WTC11 (cell line): ENCODE results near the gene OPN1SW. TPM values are rescaled to one million over a fixed set of nuclear protein-coding genes. Genes with fewer than 3 reads are reported as not detected.
A peak's percentile ranks its signal among the peaks of the same experiment; 100 is the strongest.

Experiments used
- ATAC-seq: fragments of 200-7000 bp; cut with Tn5 transposase; 2 replicates; pipeline ENCODE4 v1.10.0; 2021; ENCODE audit warnings: mild to moderate bottlenecking, moderate library complexity
- CTCF ChIA-PET: fragments of 300-600 bp; sonication (Branson Sonifier 250); formaldehyde crosslinking; loops from one replicate; lab custom pipeline; 2021; ENCODE audit warnings: antibody characterized with exemption; lab: Charles Lee
- POLR2A ChIA-PET: fragments of 350-600 bp; sonication (Branson Sonifier 250); formaldehyde crosslinking; loops from one replicate; lab custom pipeline; 2021; ENCODE audit warnings: antibody characterized with exemption; lab: Charles Lee
- DNase-seq: peaks from one replicate; pipeline ENCODE4 v3.0.0; 2021; ENCODE audit warnings: low spot score
- H3K27ac Mint-ChIP-seq: 2 replicates; pipeline ENCODE4 v1.8.0; 2021; ENCODE audit warnings: mixed read lengths
- H3K27me3 Mint-ChIP-seq: 2 replicates; pipeline ENCODE4 v1.8.0; 2021; ENCODE audit warnings: low read depth, mild to moderate bottlenecking, moderate library complexity, mixed read lengths
- H3K36me3 Mint-ChIP-seq: 2 replicates; pipeline ENCODE4 v1.8.0; 2021; ENCODE audit warnings: mixed read lengths
- H3K4me1 Mint-ChIP-seq: 2 replicates; pipeline ENCODE4 v1.8.0; 2022; ENCODE audit warnings: mixed read lengths
- H3K4me3 Mint-ChIP-seq: 2 replicates; pipeline ENCODE4 v1.8.0; 2021; ENCODE audit warnings: mild to moderate bottlenecking, moderate library complexity, mixed read lengths
- H3K9me3 Mint-ChIP-seq: 2 replicates; pipeline ENCODE4 v1.8.0; 2021; ENCODE audit warnings: mixed read lengths
- CREB1 ChIP-seq: sonication (generic); formaldehyde crosslinking; IDR thresholded peaks from 2 replicates; pipeline ENCODE4 v1.8.0; 2023; ENCODE audit warnings: mild to moderate bottlenecking, missing genetic modification reagents
- CREM ChIP-seq: sonication (generic); formaldehyde crosslinking; IDR thresholded peaks from 2 replicates; pipeline ENCODE4 v1.8.1; 2022; ENCODE audit warnings: mild to moderate bottlenecking, missing genetic modification reagents, moderate library complexity
- E2F5 ChIP-seq: sonication (generic); formaldehyde crosslinking; IDR thresholded peaks from 2 replicates; pipeline ENCODE4 v1.8.1; 2022; ENCODE audit warnings: mild to moderate bottlenecking, moderate library complexity, missing genetic modification reagents
- ETV6 ChIP-seq: sonication (generic); formaldehyde crosslinking; IDR thresholded peaks from 2 replicates; pipeline ENCODE4 v1.8.1; 2022; ENCODE audit warnings: mild to moderate bottlenecking, missing genetic modification reagents
- FOXP1 ChIP-seq: sonication (generic); formaldehyde crosslinking; IDR thresholded peaks from 2 replicates; pipeline ENCODE4 v1.8.0; 2022; ENCODE audit warnings: missing genetic modification reagents, mild to moderate bottlenecking, moderate library complexity, borderline replicate concordance
- FOXP4 ChIP-seq: sonication (generic); formaldehyde crosslinking; IDR thresholded peaks from 2 replicates; pipeline ENCODE4 v1.8.0; 2022; ENCODE audit warnings: mild to moderate bottlenecking, missing genetic modification reagents
- GABPB1 ChIP-seq: sonication (generic); formaldehyde crosslinking; IDR thresholded peaks from 2 replicates; pipeline ENCODE4 v1.8.1; 2023; ENCODE audit warnings: mild to moderate bottlenecking, missing genetic modification reagents
- KAT7 ChIP-seq: sonication (generic); formaldehyde crosslinking; IDR thresholded peaks from 2 replicates; pipeline ENCODE4 v1.8.1; 2023; ENCODE audit warnings: missing genetic modification reagents, mild to moderate bottlenecking, borderline replicate concordance
- MAX ChIP-seq: sonication (generic); formaldehyde crosslinking; IDR thresholded peaks from 2 replicates; pipeline ENCODE4 v1.8.0; 2022; ENCODE audit warnings: mild to moderate bottlenecking, missing genetic modification reagents
- MXD4 ChIP-seq: fragments of 250-450 bp; sonication (Bioruptor Pico); IDR thresholded peaks from 2 replicates; pipeline ENCODE4 v1.8.0; 2021; ENCODE audit warnings: mild to moderate bottlenecking, moderate library complexity, borderline replicate concordance
- MYBL2 ChIP-seq: sonication (generic); formaldehyde crosslinking; IDR thresholded peaks from 2 replicates; pipeline ENCODE4 v1.8.1; 2023; ENCODE audit warnings: mild to moderate bottlenecking, moderate library complexity, missing genetic modification reagents
- RORB ChIP-seq: fragments of 250-450 bp; sonication (Bioruptor Pico); IDR thresholded peaks from 2 replicates; pipeline ENCODE4 v1.9.0; 2021; ENCODE audit warnings: mild to moderate bottlenecking
- SP1 ChIP-seq: sonication (generic); formaldehyde crosslinking; conservative IDR thresholded peaks from 2 replicates; pipeline ENCODE4 v1.8.1; 2022; ENCODE audit warnings: missing genetic modification reagents
- TEAD1 ChIP-seq: sonication (generic); formaldehyde crosslinking; IDR thresholded peaks from 2 replicates; pipeline ENCODE4 v1.8.0; 2022; ENCODE audit warnings: mild to moderate bottlenecking, missing genetic modification reagents
- USF1 ChIP-seq: sonication (generic); formaldehyde crosslinking; IDR thresholded peaks from 2 replicates; pipeline ENCODE4 v1.8.0; 2022; ENCODE audit warnings: mild to moderate bottlenecking, missing genetic modification reagents
- USF2 ChIP-seq: sonication (generic); formaldehyde crosslinking; IDR thresholded peaks from 2 replicates; pipeline ENCODE4 v1.8.1; 2023; ENCODE audit warnings: mild to moderate bottlenecking, missing genetic modification reagents, moderate library complexity
- ZNF121 ChIP-seq: sonication (generic); formaldehyde crosslinking; IDR thresholded peaks from 2 replicates; pipeline ENCODE4 v1.8.0; 2023; ENCODE audit warnings: missing genetic modification reagents
- ZNF232 ChIP-seq: sonication (generic); formaldehyde crosslinking; IDR thresholded peaks from 2 replicates; pipeline ENCODE4 v1.8.0; 2022; ENCODE audit warnings: mild to moderate bottlenecking, missing genetic modification reagents
- ZNF263 ChIP-seq: sonication (generic); formaldehyde crosslinking; IDR thresholded peaks from 2 replicates; pipeline ENCODE4 v1.8.1; 2022; ENCODE audit warnings: low read depth, mild to moderate bottlenecking, moderate library complexity, missing genetic modification reagents
- ZNF281 ChIP-seq: sonication (generic); formaldehyde crosslinking; IDR thresholded peaks from 2 replicates; pipeline ENCODE4 v1.8.0; 2023; ENCODE audit warnings: mild to moderate bottlenecking, missing genetic modification reagents
- ZNF423 ChIP-seq: fragments of 250-450 bp; sonication (Bioruptor Pico); IDR thresholded peaks from 2 replicates; pipeline ENCODE4 v2.1.2; 2022; ENCODE audit warnings: mild to moderate bottlenecking, moderate library complexity
- ZSCAN18 ChIP-seq: fragments of 250-450 bp; sonication (Bioruptor Pico); IDR thresholded peaks from 2 replicates; pipeline ENCODE4 v2.1.2; 2022; ENCODE audit warnings: mild to moderate bottlenecking, moderate library complexity
- total RNA-seq: library from RNA; stranded (reverse); gene quantifications from 3 replicates; pipeline ENCODE4 v1.2.3, GENCODE V29; 2021
- TF ChIP-seq, protein P1 (sequence below): sonication (generic); formaldehyde crosslinking; IDR thresholded peaks from 2 replicates; pipeline ENCODE4 v1.8.0; 2023; ENCODE audit warnings: missing genetic modification reagents
- TF ChIP-seq, protein P2 (sequence below): sonication (generic); formaldehyde crosslinking; conservative IDR thresholded peaks from 2 replicates; pipeline ENCODE4 v1.8.1; 2022; ENCODE audit warnings: mild to moderate bottlenecking, missing genetic modification reagents
- TF ChIP-seq, protein P3 (sequence below): sonication (generic); formaldehyde crosslinking; IDR thresholded peaks from 2 replicates; pipeline ENCODE4 v1.8.1; 2023; ENCODE audit warnings: mild to moderate bottlenecking, missing genetic modification reagents

The OPN1SW gene
- total RNA-seq, 1 experiment from 2014 or later = not detected

- CTCF ChIA-PET = interaction anchor here (0.5 to 2.5 kb wide), 9 partner anchors 13 to 358 kb away, joined by 3 to 10 read pairs (median 4); no protein-coding TSS in a partner anchor
- POLR2A ChIA-PET = interaction anchor here (0.6 to 1.8 kb wide), 2 partner anchors 90 to 93 kb away, joined by 6 read pairs; no protein-coding TSS in a partner anchor
- 0 out of 2 replicates have a peak, but pooled peaks have one; percentile 13 for TF ChIP-seq ZNF281 (CRISPR knock-in tag)
- peak; percentile 92 for TF ChIP-seq SP1 (CRISPR knock-in tag)
- TF ChIP-seq, protein P1, sequence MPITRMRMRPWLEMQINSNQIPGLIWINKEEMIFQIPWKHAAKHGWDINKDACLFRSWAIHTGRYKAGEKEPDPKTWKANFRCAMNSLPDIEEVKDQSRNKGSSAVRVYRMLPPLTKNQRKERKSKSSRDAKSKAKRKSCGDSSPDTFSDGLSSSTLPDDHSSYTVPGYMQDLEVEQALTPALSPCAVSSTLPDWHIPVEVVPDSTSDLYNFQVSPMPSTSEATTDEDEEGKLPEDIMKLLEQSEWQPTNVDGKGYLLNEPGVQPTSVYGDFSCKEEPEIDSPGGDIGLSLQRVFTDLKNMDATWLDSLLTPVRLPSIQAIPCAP (CRISPR knock-in tag) = no peak
- TF ChIP-seq, protein P2, sequence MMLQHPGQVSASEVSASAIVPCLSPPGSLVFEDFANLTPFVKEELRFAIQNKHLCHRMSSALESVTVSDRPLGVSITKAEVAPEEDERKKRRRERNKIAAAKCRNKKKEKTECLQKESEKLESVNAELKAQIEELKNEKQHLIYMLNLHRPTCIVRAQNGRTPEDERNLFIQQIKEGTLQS = no peak
- peak; percentile 70; the same call in 1 of the 2 replicates for TF ChIP-seq ETV6 (CRISPR knock-in tag)
- TF ChIP-seq MYBL2 = peak; percentile 88
- TF ChIP-seq CREB1 (CRISPR knock-in tag) = 0 out of 2 replicates have a peak, but pooled peaks have one; percentile 31
- peak; percentile 81 for TF ChIP-seq GABPB1 (CRISPR knock-in tag)
- TF ChIP-seq KAT7 (CRISPR knock-in tag) = no peak
- TF ChIP-seq MXD4 (CRISPR knock-in tag) = no peak
- TF ChIP-seq MAX = peak; percentile 86
- TF ChIP-seq, protein P3, sequence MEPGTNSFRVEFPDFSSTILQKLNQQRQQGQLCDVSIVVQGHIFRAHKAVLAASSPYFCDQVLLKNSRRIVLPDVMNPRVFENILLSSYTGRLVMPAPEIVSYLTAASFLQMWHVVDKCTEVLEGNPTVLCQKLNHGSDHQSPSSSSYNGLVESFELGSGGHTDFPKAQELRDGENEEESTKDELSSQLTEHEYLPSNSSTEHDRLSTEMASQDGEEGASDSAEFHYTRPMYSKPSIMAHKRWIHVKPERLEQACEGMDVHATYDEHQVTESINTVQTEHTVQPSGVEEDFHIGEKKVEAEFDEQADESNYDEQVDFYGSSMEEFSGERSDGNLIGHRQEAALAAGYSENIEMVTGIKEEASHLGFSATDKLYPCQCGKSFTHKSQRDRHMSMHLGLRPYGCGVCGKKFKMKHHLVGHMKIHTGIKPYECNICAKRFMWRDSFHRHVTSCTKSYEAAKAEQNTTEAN (CRISPR knock-in tag) = peak; percentile 73; the same call in 1 of the 2 replicates
- TF ChIP-seq ZSCAN18 (CRISPR knock-in tag) = no peak
- no peak for TF ChIP-seq ZNF263
- peak; percentile 50 for TF ChIP-seq USF1
- TF ChIP-seq FOXP4 (CRISPR knock-in tag) = peak; percentile 75
- peak; percentile 43; the same call in 1 of the 2 replicates for TF ChIP-seq ZNF232
- TF ChIP-seq RORB (CRISPR knock-in tag) = no peak
- TF ChIP-seq TEAD1 (CRISPR knock-in tag) = peak; percentile 24; the same call in 1 of the 2 replicates
- peak; percentile 88 for TF ChIP-seq E2F5 (CRISPR knock-in tag)
- TF ChIP-seq ZNF423 = no peak
- no peak for TF ChIP-seq ZNF121 (CRISPR knock-in tag)
- TF ChIP-seq CREM (CRISPR knock-in tag) = peak; percentile 87
- TF ChIP-seq FOXP1 (CRISPR knock-in tag) = peak; percentile 86
- no peak for TF ChIP-seq USF2 (CRISPR knock-in tag)
Measured at GRCh38 chr7:128739048-128739962, 36.3 kb downstream of the OPN1SW start, which contains the start of gene CALU. Gene CALU, plus strand, starts transcription at chr7:128739359. Its CDS starts 9,225 bp downstream, at chr7:128748584.

More at GRCh38 chr7:128739048-128739962, 36.3 kb downstream of the OPN1SW start, which contains the start of gene CALU:
- Mint-ChIP-seq H3K9me3 (no peaks in the 10 kb centered on the region), H3K36me3 (peaks cover 3% of the 10 kb centered on the region; the same call in 1 of the 2 replicates), H3K27me3 (peaks cover 10% of the 10 kb centered on the region), H3K4me3 (peak within 1 kb of the TSS; percentile 98), H3K4me1 (peaks cover 22% of the 10 kb centered on the region), H3K27ac (peak within 1 kb of the TSS; percentile 96)
- ATAC-seq (peak; percentile 97), DNase-seq (peak; percentile 96)
